Body of pancreas (tissue), 4 donors: Measurements from ENCODE around the gene CKLF.

Source experiments
- POLR2A ChIP-seq, 3 donors: fragments of 450-650 bp; IDR thresholded peaks; one replicate each; pipeline ENCODE4 v1.6.1; 2016; ENCODE audit warnings: antibody characterized with exemption in 3 of 3, mild to moderate bottlenecking in 2 of 3
- TF ChIP-seq, protein P1 (sequence below), 7 experiments: fragments of 450-650 bp in 4 of 7; fragments of 200-600 bp in 3 of 7; sonication (generic) in 3 of 7; IDR thresholded peaks; one replicate each; pipeline ENCODE4 v1.5.1; 2016 to 2019; ENCODE audit warnings: antibody characterized with exemption in 7 of 7

DNA sequence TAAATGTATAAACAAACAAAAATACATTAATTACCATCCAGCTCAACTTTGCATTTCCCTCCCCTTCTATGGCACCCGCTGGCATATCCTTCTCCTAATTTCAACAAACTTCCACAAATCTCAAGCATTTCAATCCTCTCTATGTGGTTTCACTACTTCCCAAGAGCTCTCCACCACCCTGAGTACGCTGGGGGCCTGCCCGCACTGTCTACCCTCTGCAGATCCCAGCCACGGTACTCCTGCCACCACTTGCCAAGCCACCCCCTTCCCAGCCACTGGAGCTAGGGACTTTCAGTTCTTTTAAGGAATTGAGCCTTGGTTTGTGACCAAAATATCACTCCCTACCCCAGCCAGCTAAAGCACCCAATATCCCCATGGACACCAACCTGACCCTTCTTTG, 4.3 kb upstream of the CKLF start:
- TF ChIP-seq POLR2A (IDR thresholded peaks at IDR 0.05): no peak
- TF ChIP-seq, protein P1, sequence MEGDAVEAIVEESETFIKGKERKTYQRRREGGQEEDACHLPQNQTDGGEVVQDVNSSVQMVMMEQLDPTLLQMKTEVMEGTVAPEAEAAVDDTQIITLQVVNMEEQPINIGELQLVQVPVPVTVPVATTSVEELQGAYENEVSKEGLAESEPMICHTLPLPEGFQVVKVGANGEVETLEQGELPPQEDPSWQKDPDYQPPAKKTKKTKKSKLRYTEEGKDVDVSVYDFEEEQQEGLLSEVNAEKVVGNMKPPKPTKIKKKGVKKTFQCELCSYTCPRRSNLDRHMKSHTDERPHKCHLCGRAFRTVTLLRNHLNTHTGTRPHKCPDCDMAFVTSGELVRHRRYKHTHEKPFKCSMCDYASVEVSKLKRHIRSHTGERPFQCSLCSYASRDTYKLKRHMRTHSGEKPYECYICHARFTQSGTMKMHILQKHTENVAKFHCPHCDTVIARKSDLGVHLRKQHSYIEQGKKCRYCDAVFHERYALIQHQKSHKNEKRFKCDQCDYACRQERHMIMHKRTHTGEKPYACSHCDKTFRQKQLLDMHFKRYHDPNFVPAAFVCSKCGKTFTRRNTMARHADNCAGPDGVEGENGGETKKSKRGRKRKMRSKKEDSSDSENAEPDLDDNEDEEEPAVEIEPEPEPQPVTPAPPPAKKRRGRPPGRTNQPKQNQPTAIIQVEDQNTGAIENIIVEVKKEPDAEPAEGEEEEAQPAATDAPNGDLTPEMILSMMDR (IDR thresholded peaks at IDR 0.05): no peak
